GM12878 (cell line): ENCODE measurements around the gene FAAH2. TPM values are rescaled to one million over a fixed set of nuclear protein-coding genes. Genes with fewer than 3 reads are reported as not detected.

ENCODE experiments used
- ATAC-seq: fragments of 200-7000 bp; cut with Tn5 transposase; 3 replicates; pipeline ENCODE4 v1.9.1; 2020; ENCODE audit warnings: mild to moderate bottlenecking, moderate library complexity
- BruUV-seq: library from RNA; stranded (reverse); fragments of 400-500 nt; replicated peaks from 2 replicates; lab custom pipeline; 2021; lab: Mats Ljungman, UMichigan
- CTCF ChIA-PET: fragments of 300-600 bp; sonication (Branson Sonifier 250); formaldehyde crosslinking; extraction: SDS; loops from one replicate; lab custom pipeline; 2021; ENCODE audit warnings: inconsistent platforms; lab: Yijun Ruan, JAX
- POLR2A ChIA-PET: fragments of 350-600 bp; formaldehyde crosslinking; extraction: SDS; loops from one replicate; lab custom pipeline; 2021; ENCODE audit warnings: inconsistent platforms; lab: Charles Lee
- RAD21 ChIA-PET: fragments of 300-600 bp; sonication (Branson Sonifier 250); formaldehyde crosslinking; loops from one replicate; lab custom pipeline; 2023; ENCODE audit warnings: antibody characterized with exemption; ENCODE audit not compliant: unreplicated experiment; lab: Charles Lee
- SMC1A ChIA-PET: fragments of 300-600 bp; sonication (Branson Sonifier 250); formaldehyde crosslinking; loops from one replicate; lab custom pipeline; 2023; ENCODE audit not compliant: unreplicated experiment, uncharacterized antibody; lab: Charles Lee
- DNase-seq: peaks from one replicate; pipeline ENCODE4 v3.0.0-alpha.2; 2011; ENCODE audit warnings: low read depth, low spot score
- FAIRE-seq: peaks from 3 replicates; lab custom pipeline; 2011; peaks lifted over from hg19 to GRCh38; lab: Jason Lieb, UNC
- H2AFZ ChIP-seq: 2 replicates; pipeline ENCODE4 v1.6.0; 2011; ENCODE audit warnings: low read depth, low read length, control low read depth; ENCODE audit not compliant: control insufficient read depth
- H3K27ac ChIP-seq: 2 replicates; pipeline ENCODE4 v1.5.1; 2011; ENCODE audit warnings: control low read depth; ENCODE audit not compliant: control insufficient read depth, insufficient read depth
- H3K27me3 ChIP-seq, 2 experiments: replicated peaks in 1 of 2; 2 replicates each; pipeline versions ENCODE4 v1.6.0 to v1.6.1; 2011; ENCODE audit warnings: low read length in 1 of 2; ENCODE audit not compliant: control insufficient read depth in 2 of 2, insufficient read depth in 2 of 2
- H3K36me3 ChIP-seq, 2 experiments: 2 replicates each; pipeline ENCODE4 v1.5.1; 2011; ENCODE audit warnings: low read length in 1 of 2; ENCODE audit not compliant: control insufficient read depth in 2 of 2, insufficient read depth in 2 of 2
- H3K4me1 ChIP-seq: 2 replicates; pipeline ENCODE4 v1.6.1; 2011; ENCODE audit warnings: mild to moderate bottlenecking, low read length, moderate library complexity, mixed read lengths; ENCODE audit not compliant: control insufficient read depth, insufficient read depth
- H3K4me2 ChIP-seq: 2 replicates; pipeline ENCODE4 v1.6.0; 2011; ENCODE audit warnings: control low read depth; ENCODE audit not compliant: control insufficient read depth, insufficient read depth
- H3K4me3 ChIP-seq: fragments of 200-600 bp; sonication (generic); 2 replicates; pipeline ENCODE4 v1.5.1; 2016
- H3K79me2 ChIP-seq: 2 replicates; pipeline ENCODE4 v1.6.0; 2011; ENCODE audit warnings: low read length; ENCODE audit not compliant: control insufficient read depth, insufficient read depth
- H3K9ac ChIP-seq: 2 replicates; pipeline ENCODE4 v1.8.0; 2011; ENCODE audit warnings: low read length, control low read depth, mixed read lengths; ENCODE audit not compliant: control insufficient read depth, insufficient read depth
- H3K9me3 ChIP-seq: replicated peaks from 3 replicates; pipeline ENCODE4 v1.5.1; 2011; ENCODE audit warnings: mild to moderate bottlenecking, low read length; ENCODE audit not compliant: control insufficient read depth, insufficient read depth
- H4K20me1 ChIP-seq: 2 replicates; pipeline ENCODE4 v1.6.0; 2011; ENCODE audit not compliant: control insufficient read depth, insufficient read depth
- ATF3 ChIP-seq: IDR thresholded peaks from 2 replicates; pipeline ENCODE4 v1.6.1; 2011; ENCODE audit warnings: low read depth, mild to moderate bottlenecking, low read length, moderate library complexity, borderline replicate concordance; ENCODE audit errors: extremely low read depth
- BCL3 ChIP-seq: IDR thresholded peaks from 2 replicates; pipeline ENCODE4 v1.6.1; 2011; ENCODE audit warnings: borderline replicate concordance, low read depth, mild to moderate bottlenecking, moderate library complexity, low read length; ENCODE audit not compliant: insufficient read depth, poor library complexity, severe bottlenecking
- CBFB ChIP-seq: IDR thresholded peaks from 2 replicates; pipeline ENCODE4 v1.6.1; 2016; ENCODE audit warnings: antibody characterized with exemption, low read depth
- CHD4 ChIP-seq: fragments of 200-600 bp; sonication (generic); IDR thresholded peaks from 2 replicates; pipeline ENCODE4 v1.6.1; 2016; ENCODE audit warnings: mild to moderate bottlenecking
- E2F4 ChIP-seq: IDR thresholded peaks from 2 replicates; pipeline ENCODE4 v1.6.1; 2012; ENCODE audit warnings: low read depth, low read length, improper control_type of control experiment
- ETV6 ChIP-seq, 2 experiments: fragments of 450-650 bp in 1 of 2; IDR thresholded peaks in 1 of 2; conservative IDR thresholded peaks in 1 of 2; 2 replicates each; pipeline ENCODE4 v1.6.1; 2014; ENCODE audit warnings: antibody characterized with exemption in 1 of 2, borderline replicate concordance in 1 of 2, low read depth in 1 of 2, mild to moderate bottlenecking in 1 of 2, moderate library complexity in 1 of 2
- FOXM1 ChIP-seq: IDR thresholded peaks from 2 replicates; pipeline ENCODE4 v1.6.1; 2012; ENCODE audit warnings: low read depth, mild to moderate bottlenecking, inconsistent platforms, low read length, moderate library complexity
- KDM1A ChIP-seq: fragments of 200-600 bp; sonication (generic); IDR thresholded peaks from 2 replicates; pipeline ENCODE4 v1.6.1; 2016; ENCODE audit warnings: borderline replicate concordance
- NFYB ChIP-seq: IDR thresholded peaks from 2 replicates; pipeline ENCODE4 v1.6.1; 2011; ENCODE audit warnings: low read depth, mild to moderate bottlenecking, low read length, improper control_type of control experiment, moderate library complexity; ENCODE audit not compliant: insufficient read depth
- NR2C1 ChIP-seq: fragments of 450-650 bp; IDR thresholded peaks from 2 replicates; pipeline ENCODE4 v1.6.1; 2017; ENCODE audit warnings: antibody characterized with exemption, mild to moderate bottlenecking, moderate library complexity
- RELA ChIP-seq: fragments of 450-650 bp; IDR thresholded peaks from 2 replicates; pipeline ENCODE4 v1.8.0; 2014; ENCODE audit warnings: borderline replicate concordance; ENCODE audit not compliant: partially characterized antibody
- RUNX3 ChIP-seq: IDR thresholded peaks from 2 replicates; pipeline ENCODE4 v1.6.1; 2012; ENCODE audit warnings: low read length, inconsistent platforms
- SKIL ChIP-seq: fragments of 450-650 bp; IDR thresholded peaks from 2 replicates; pipeline ENCODE4 v1.6.1; 2017; ENCODE audit warnings: mild to moderate bottlenecking, low read depth, inconsistent platforms; ENCODE audit not compliant: poor library complexity, severe bottlenecking
- SMAD5 ChIP-seq: IDR thresholded peaks from 2 replicates; pipeline ENCODE4 v1.6.1; 2016; ENCODE audit warnings: antibody characterized with exemption, low read depth
- SP1 ChIP-seq: IDR thresholded peaks from one replicate; pipeline ENCODE4 v1.6.1; 2011; ENCODE audit warnings: low read depth, low read length
- SPI1 ChIP-seq: IDR thresholded peaks from 2 replicates; pipeline ENCODE4 v1.6.1; 2011; ENCODE audit warnings: low read depth, mild to moderate bottlenecking, low read length, moderate library complexity, borderline replicate concordance; ENCODE audit not compliant: insufficient read depth
- USF1 ChIP-seq: IDR thresholded peaks from 2 replicates; pipeline ENCODE4 v1.6.1; 2011; ENCODE audit warnings: borderline replicate concordance, low read depth, mild to moderate bottlenecking, moderate library complexity, mixed read lengths, low read length; ENCODE audit not compliant: insufficient read depth; ENCODE audit errors: extremely low read length
- ZNF622 ChIP-seq: fragments of 450-650 bp; IDR thresholded peaks from 2 replicates; pipeline ENCODE4 v1.6.1; 2017; ENCODE audit warnings: mild to moderate bottlenecking, inconsistent platforms
- ZZZ3 ChIP-seq: IDR thresholded peaks from 2 replicates; pipeline ENCODE4 v1.6.1; 2011; ENCODE audit warnings: low read depth; ENCODE audit not compliant: control insufficient read depth, insufficient read length
- WGBS: methylation state at CpG from one replicate; pipeline ENCODE4 v1.1.6; 2016; ENCODE audit warnings: low lambda C conversion rate; ENCODE audit not compliant: insufficient replicate concordance, insufficient coverage; ENCODE audit errors: missing lambda C conversion rate; 5-methylcytosine and 5-hydroxymethylcytosine counted together
- in situ Hi-C: fragments of 300-500 bp; cut with MboI; formaldehyde crosslinking; loops from 9 replicates; pipeline ENCODE4 v1.14.3; 2018; ENCODE audit warnings: mixed read lengths
- intact Hi-C: fragments of 100-400 bp; cut with micrococcal nuclease; formaldehyde crosslinking; loops from one replicate; pipeline ENCODE4 v1.14.2; 2022; ENCODE audit not compliant: unreplicated experiment
- polyA plus RNA-seq, 11 experiments: library from polyadenylated mRNA; depleted of rRNA in 4 of 11; unstranded in 6 of 11; stranded (reverse) in 5 of 11; fragments of >200 nt; fragmentation: Nextera tagmentation in 4 of 11; fragmentation: Illumina TruSeq in 1 of 11; extraction: Ambion mirVana in 4 of 11; extraction: Trizol in 1 of 11; gene quantifications; 1 replicate in 1 of 11; 2 replicates in 10 of 11; pipeline versions ENCODE4 v1.2.1 to v1.2.3, GENCODE V29; 2011 to 2016; ENCODE audit warnings: inconsistent platforms in 2 of 11, missing spikeins in 2 of 11, low read depth in 1 of 11
- total RNA-seq, 4 experiments: library from RNA; depleted of rRNA in 3 of 4; stranded (reverse); fragments of >200 nt in 3 of 4; fragmentation: Illumina TruSeq in 1 of 4; extraction: Trizol in 1 of 4; gene quantifications; 2 replicates each; pipeline versions ENCODE4 v1.2.1 to v1.2.3, GENCODE V29; 2013 to 2021

FAAH2 gene
- total and polyA plus RNA-seq, 10 of the 15 experiments (the other 5 are each of a cell fraction or from before 2014, with no cell fraction given), result 0.88 to 5.4 (median 1.5) TPM

GRCh38 chrX:57266871-57267270 is 19.6 kb upstream of the FAAH2 start:
- SMC1A ChIA-PET, result no interaction called here

More at GRCh38 chrX:57266871-57267270, 19.6 kb upstream of the FAAH2 start:
- no peak for FAIRE-seq
- Histone ChIP-seq H3K4me2 (no peak overlapping the region), H3K9me3 (no peaks in the 10 kb centered on the region; the same call in 2 of the 3 replicates), H3K4me3 (no peak overlapping the region), H4K20me1 (no peaks in the 10 kb centered on the region), H2AFZ (no peak overlapping the region), H3K36me3 (no peaks in the 10 kb centered on the region), H3K9ac (no peak overlapping the region), H3K79me2 (no peaks in the 10 kb centered on the region), H3K27ac (no peak overlapping the region)
- ATAC-seq, result no peak
- ChIA-PET RAD21 (no interaction called here), CTCF (no interaction called here)
- WGBS, result 7% methylated on average over 2 of the region's 2 CpGs
- DNase-seq, result no peak
- intact Hi-C loops, result no loop called here
- no TSS peak for BruUV-seq
- in situ Hi-C loops, result loop anchor here (5.0 kb wide), 1 partner anchor 50 kb away; no protein-coding TSS in a partner anchor
- no peak for TF ChIP-seq NR2C1
- no peak for TF ChIP-seq RUNX3
- no peak for TF ChIP-seq SKIL
- TF ChIP-seq ZZZ3, result no peak
- TF ChIP-seq KDM1A, result no peak
- no peak for TF ChIP-seq USF1
- no peak for TF ChIP-seq SMAD5
- no peak for TF ChIP-seq SPI1
- no peak for TF ChIP-seq CHD4
- TF ChIP-seq E2F4, result no peak
- TF ChIP-seq FOXM1, result no peak
- TF ChIP-seq SP1, result no peak
- TF ChIP-seq BCL3, result no peak
- TF ChIP-seq ATF3, result no peak
- no peak for TF ChIP-seq NFYB
- no peak for TF ChIP-seq RELA
- no peak for TF ChIP-seq ZNF622
- no peak for TF ChIP-seq ETV6 (conservative IDR thresholded peaks at IDR 0.05 in 1 of 2, IDR thresholded peaks at IDR 0.05 in 1 of 2; ENCODE audit: borderline replicate concordance in 1 of 2, low read depth in 1 of 2)
- no peak for TF ChIP-seq CBFB
- TF ChIP-seq, all 136 proteins: peak for 0
- POLR2A ChIA-PET, result no interaction called here
- Histone ChIP-seq H3K27me3 (no peaks in the 10 kb centered on the region), H3K4me1 (no peaks in the 10 kb centered on the region)
